ENCODE data around the gene CCDC174. TPM values are rescaled to one million over a fixed set of nuclear protein-coding genes. Genes with fewer than 3 reads are reported as not detected.

The CCDC174 gene
- total and polyA plus RNA-seq, 2 experiments from 2014 or later, result 8.4 to 22.1 TPM

DNA sequence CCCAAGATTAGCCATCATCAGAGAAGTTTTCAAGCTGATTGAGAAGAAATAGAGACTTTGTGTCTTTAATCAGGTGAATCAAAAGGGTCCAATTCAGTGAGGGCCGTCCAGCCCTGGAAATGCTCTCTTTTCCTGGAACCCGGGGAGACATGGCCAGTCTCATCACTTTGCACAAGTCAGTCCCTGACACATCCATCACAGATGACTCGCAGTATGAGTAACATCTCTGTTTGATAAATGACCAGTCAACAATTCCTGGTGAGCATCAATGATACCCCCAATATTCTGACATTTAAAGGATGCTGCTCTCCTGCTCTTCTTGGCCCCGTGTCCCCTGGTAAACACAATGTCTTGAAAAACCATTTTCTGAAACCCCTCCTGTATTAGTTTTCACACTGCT, 50.1 kb downstream of the CCDC174 start:
- H3K27ac ChIP-seq, result no peak overlapping the region
- H3K4me3 ChIP-seq, result no peak overlapping the region
- TF ChIP-seq EZH2phosphoT487 (IDR thresholded peaks at IDR 0.05; ENCODE audit: insufficient read depth, low read depth), result no peak
- no peak for TF ChIP-seq EZH2 (IDR thresholded peaks at IDR 0.05; ENCODE audit: insufficient read depth, poor library complexity, severe bottlenecking)
- DNase-seq, result no peak
- H3K9ac ChIP-seq, result no peak overlapping the region
- H3K36me3 ChIP-seq (ENCODE audit: low read depth), result no peaks in the 10 kb centered on the region
- in situ Hi-C loops (cut with MboI), result no loop called here
- no peaks in the 10 kb centered on the region for H3K79me2 ChIP-seq (ENCODE audit: insufficient read depth)
- no peaks in the 10 kb centered on the region for H3K9me3 ChIP-seq (ENCODE audit: low read depth)
- H3K27me3 ChIP-seq (replicated peaks; ENCODE audit: insufficient read depth), result no peaks in the 10 kb centered on the region
- H3K9me2 ChIP-seq (ENCODE audit: insufficient read depth), result no peaks in the 10 kb centered on the region
- no peaks in the 10 kb centered on the region for H4K20me1 ChIP-seq (ENCODE audit: insufficient read depth)
- H3F3A ChIP-seq (ENCODE audit: insufficient read depth), result no peaks in the 10 kb centered on the region
- WGBS, 2 experiments (ENCODE audit: low coverage in 1 of 2, low lambda C conversion rate in 2 of 2, missing lambda C conversion rate in 2 of 2), result 65 to 73% methylated on average over 4 of the region's 4 CpGs
- no peaks in the 10 kb centered on the region for H3K4me1 ChIP-seq (ENCODE audit: insufficient read depth)
- no peak overlapping the region for H3K4me2 ChIP-seq (ENCODE audit: unreplicated experiment)
- no peak overlapping the region for H2AFZ ChIP-seq

DNA sequence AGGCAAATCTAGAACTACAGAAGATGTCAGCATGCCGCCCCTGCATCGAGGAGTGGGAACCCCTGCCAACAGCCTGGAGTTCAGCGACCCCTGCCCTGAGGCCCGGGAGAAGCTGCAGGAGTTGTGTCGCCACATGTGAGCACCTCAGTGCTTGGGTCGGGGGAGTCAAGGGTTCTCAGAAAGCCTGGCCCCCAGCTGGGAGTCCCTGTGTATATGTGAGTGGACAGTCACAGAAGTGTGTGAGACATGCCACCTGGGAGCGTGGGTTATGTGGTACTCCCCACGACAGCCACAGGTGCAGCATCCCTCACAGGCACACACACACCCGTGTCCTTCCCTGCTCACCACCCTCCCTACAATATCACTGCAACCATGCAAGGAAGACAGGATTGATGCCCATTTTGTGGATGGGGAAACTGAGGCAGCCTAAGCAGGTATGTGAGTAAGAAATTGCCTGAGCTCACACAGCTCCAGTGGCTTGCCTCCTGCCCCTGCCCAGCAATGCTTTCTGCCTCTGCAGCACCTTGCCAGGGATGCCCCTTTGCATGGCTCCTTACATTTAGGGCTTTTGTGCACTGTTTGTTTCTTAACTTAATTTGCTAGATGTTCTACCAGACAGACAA, 51.7 kb downstream of the CCDC174 start:
- Histone ChIP-seq H3K36me3 (ENCODE audit: low read depth) (no peaks in the 10 kb centered on the region), H3K79me2 (ENCODE audit: insufficient read depth) (no peaks in the 10 kb centered on the region), H3K27ac (no peak overlapping the region), H3K9ac (no peak overlapping the region), H3K4me2 (ENCODE audit: unreplicated experiment) (no peak overlapping the region), H2AFZ (no peak overlapping the region), H3K4me3 (no peak overlapping the region), H3K27me3 (replicated peaks; ENCODE audit: insufficient read depth) (no peaks in the 10 kb centered on the region), H3F3A (ENCODE audit: insufficient read depth) (no peaks in the 10 kb centered on the region), H3K4me1 (ENCODE audit: insufficient read depth) (no peaks in the 10 kb centered on the region), H3K9me2 (ENCODE audit: insufficient read depth) (no peaks in the 10 kb centered on the region), H3K9me3 (ENCODE audit: low read depth) (no peaks in the 10 kb centered on the region), H4K20me1 (ENCODE audit: insufficient read depth) (no peaks in the 10 kb centered on the region)
- in situ Hi-C loops (cut with MboI), result no loop called here
- no peak for DNase-seq
- WGBS, 2 experiments (ENCODE audit: low coverage in 1 of 2, low lambda C conversion rate in 2 of 2, missing lambda C conversion rate in 2 of 2), result 73 to 83% methylated on average over 9 of the region's 9 CpGs
- TF ChIP-seq EZH2 (IDR thresholded peaks at IDR 0.05; ENCODE audit: insufficient read depth, poor library complexity, severe bottlenecking) (no peak), EZH2phosphoT487 (IDR thresholded peaks at IDR 0.05; ENCODE audit: insufficient read depth, low read depth) (no peak)

DNA sequence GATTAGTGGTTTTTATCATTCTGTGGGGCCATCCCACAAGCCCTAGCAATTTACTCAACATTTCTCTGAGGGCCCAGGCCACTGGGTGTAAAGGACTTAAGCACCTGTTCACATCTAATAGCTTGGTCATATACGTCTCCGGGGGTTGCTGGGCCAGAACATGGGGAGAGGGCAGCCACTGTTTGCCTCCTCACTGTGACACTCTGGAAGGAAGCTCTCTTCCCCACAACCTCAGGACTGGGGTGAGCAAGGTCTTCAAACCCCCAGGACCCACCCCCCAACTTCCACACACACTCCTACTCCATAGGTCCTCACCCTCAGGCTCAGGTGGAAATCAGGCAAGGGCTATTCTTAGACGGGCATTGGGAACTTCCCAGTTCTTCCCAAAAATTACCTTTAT, 52.2 kb downstream of the CCDC174 start:
- in situ Hi-C loops (cut with MboI), result no loop called here
- Histone ChIP-seq H3K9me2 (ENCODE audit: insufficient read depth) (no peaks in the 10 kb centered on the region), H3K27me3 (replicated peaks; ENCODE audit: insufficient read depth) (no peaks in the 10 kb centered on the region), H3K79me2 (ENCODE audit: insufficient read depth) (no peaks in the 10 kb centered on the region), H3K4me2 (ENCODE audit: unreplicated experiment) (no peak overlapping the region), H3K36me3 (ENCODE audit: low read depth) (no peaks in the 10 kb centered on the region), H3F3A (ENCODE audit: insufficient read depth) (no peaks in the 10 kb centered on the region), H3K4me3 (no peak overlapping the region), H3K4me1 (ENCODE audit: insufficient read depth) (no peaks in the 10 kb centered on the region), H3K9ac (no peak overlapping the region), H3K9me3 (ENCODE audit: low read depth) (no peaks in the 10 kb centered on the region), H2AFZ (no peak overlapping the region), H3K27ac (no peak overlapping the region), H4K20me1 (ENCODE audit: insufficient read depth) (no peaks in the 10 kb centered on the region)
- TF ChIP-seq EZH2phosphoT487 (IDR thresholded peaks at IDR 0.05; ENCODE audit: insufficient read depth, low read depth) (no peak), EZH2 (IDR thresholded peaks at IDR 0.05; ENCODE audit: insufficient read depth, poor library complexity, severe bottlenecking) (no peak)
- WGBS, 2 experiments (ENCODE audit: low coverage in 1 of 2, low lambda C conversion rate in 2 of 2, missing lambda C conversion rate in 2 of 2), result 90 to 91% methylated on average over 3 of the region's 3 CpGs
- no peak for DNase-seq

DNA sequence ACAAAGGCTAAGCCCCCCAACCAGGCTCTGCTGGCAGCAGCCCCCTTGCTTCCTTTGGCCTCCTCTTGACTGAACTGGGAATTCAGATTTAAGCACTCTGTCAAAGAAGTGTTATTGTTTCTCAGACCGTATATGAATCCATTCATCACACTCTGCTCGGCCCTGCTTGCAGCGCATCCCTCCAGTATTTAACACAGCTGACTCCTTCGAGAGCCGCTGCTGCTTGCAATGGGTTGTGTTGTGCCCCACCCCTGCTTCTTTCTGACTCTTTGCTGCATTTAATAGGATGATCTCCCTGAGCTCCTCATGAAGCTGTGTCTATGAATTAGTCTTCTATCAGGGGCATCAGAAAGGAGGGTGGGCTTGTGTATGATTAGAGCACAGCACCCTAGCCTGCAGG, 54.5 kb downstream of the CCDC174 start:
- no peaks in the 10 kb centered on the region for H3K79me2 ChIP-seq (ENCODE audit: insufficient read depth)
- in situ Hi-C loops (cut with MboI), result no loop called here
- DNase-seq, result no peak

More for the DNA sequence above, 54.5 kb downstream of the CCDC174 start:
- no peaks in the 10 kb centered on the region for H3K9me3 ChIP-seq (ENCODE audit: low read depth)
- H3K9me2 ChIP-seq (ENCODE audit: insufficient read depth), result no peaks in the 10 kb centered on the region
- no peaks in the 10 kb centered on the region for H3K4me1 ChIP-seq (ENCODE audit: insufficient read depth)
- no peak overlapping the region for H2AFZ ChIP-seq
- no peak overlapping the region for H3K4me3 ChIP-seq
- no peak for TF ChIP-seq EZH2phosphoT487 (IDR thresholded peaks at IDR 0.05; ENCODE audit: insufficient read depth, low read depth)
- no peak for TF ChIP-seq EZH2 (IDR thresholded peaks at IDR 0.05; ENCODE audit: insufficient read depth, poor library complexity, severe bottlenecking)
- no peaks in the 10 kb centered on the region for H4K20me1 ChIP-seq (ENCODE audit: insufficient read depth)
- H3K9ac ChIP-seq, result no peak overlapping the region
- no peak overlapping the region for H3K27ac ChIP-seq
- 74 to 78% methylated on average over 5 of the region's 5 CpGs for WGBS, 2 experiments (ENCODE audit: low coverage in 1 of 2, low lambda C conversion rate in 2 of 2, missing lambda C conversion rate in 2 of 2)
- H3K27me3 ChIP-seq (replicated peaks; ENCODE audit: insufficient read depth), result no peaks in the 10 kb centered on the region
- H3F3A ChIP-seq (ENCODE audit: insufficient read depth), result no peaks in the 10 kb centered on the region
- no peak overlapping the region for H3K4me2 ChIP-seq (ENCODE audit: unreplicated experiment)
- H3K36me3 ChIP-seq (ENCODE audit: low read depth), result no peaks in the 10 kb centered on the region

Data from GM23248 (cell line).